ENCODE results near the gene SNTA1. TPM values are rescaled to one million over a fixed set of nuclear protein-coding genes. Genes with fewer than 3 reads are reported as not detected.

Gene SNTA1
- total and polyA plus RNA-seq, 9 of the 15 experiments (the other 6 are each of a cell fraction or from before 2014, with no cell fraction given): 1.2 to 40.8 (median 20.3) TPM

DNA sequence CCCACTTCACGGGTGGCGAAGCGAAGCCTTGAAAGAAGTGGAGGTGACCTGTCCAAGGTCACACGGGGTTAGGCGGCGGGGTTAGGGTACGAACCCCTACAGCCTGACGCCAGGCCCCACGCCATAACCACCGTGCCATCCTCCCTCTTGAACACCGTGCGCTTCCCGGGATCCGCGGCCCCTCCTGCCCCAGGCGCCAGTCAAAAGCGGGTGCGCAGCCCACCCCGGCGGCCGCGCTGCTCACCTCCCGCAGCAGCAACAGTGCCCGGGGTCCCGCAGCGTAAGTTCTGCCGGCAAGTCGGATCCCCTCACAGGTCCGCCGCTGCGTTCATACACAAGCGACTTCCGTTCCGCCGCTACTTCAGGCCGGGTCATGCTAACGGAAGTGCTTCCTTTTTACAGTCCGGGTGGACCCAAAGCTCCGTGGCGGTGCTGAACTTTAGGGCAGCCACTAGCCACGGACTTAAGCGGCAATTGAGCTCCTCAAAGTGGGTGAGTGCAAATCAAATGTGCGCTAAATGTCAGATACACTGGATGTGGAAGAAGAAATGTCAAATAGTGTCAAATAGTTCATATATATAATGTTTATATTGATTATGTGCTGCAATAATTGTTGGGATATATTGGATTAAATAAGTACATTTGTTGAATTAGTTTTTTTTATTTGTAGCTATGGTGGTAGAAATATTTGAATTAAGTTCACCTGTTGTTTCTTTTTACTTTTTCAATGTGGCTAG lies 42.2 kb downstream of the SNTA1 start, which contains the start of gene CDK5RAP1 (continued):
- no peak for TF ChIP-seq ATF4 (CRISPR knock-in tag; IDR thresholded peaks at IDR 0.05)
- 0 out of 2 replicates have a peak, but pooled peaks have one; percentile 63 for TF ChIP-seq HLTF (IDR thresholded peaks at IDR 0.05)
- TF ChIP-seq MCM3 (IDR thresholded peaks at IDR 0.05): no peak
- TF ChIP-seq, protein P1, sequence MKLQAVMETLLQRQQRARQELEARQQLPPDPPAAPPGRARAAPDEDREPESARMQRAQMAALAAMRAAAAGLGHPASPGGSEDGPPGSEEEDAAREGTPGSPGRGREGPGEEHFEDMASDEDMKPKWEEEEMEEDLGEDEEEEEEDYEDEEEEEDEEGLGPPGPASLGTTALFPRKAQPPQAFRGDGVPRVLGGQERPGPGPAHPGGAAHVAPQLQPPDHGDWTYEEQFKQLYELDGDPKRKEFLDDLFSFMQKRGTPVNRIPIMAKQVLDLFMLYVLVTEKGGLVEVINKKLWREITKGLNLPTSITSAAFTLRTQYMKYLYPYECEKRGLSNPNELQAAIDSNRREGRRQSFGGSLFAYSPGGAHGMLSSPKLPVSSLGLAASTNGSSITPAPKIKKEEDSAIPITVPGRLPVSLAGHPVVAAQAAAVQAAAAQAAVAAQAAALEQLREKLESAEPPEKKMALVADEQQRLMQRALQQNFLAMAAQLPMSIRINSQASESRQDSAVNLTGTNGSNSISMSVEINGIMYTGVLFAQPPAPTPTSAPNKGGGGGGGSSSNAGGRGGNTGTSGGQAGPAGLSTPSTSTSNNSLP (IDR thresholded peaks at IDR 0.05; ENCODE audit: borderline replicate concordance, low read depth, low read length): no peak
- TF ChIP-seq ETS2 (tag; IDR thresholded peaks at IDR 0.05; ENCODE audit: borderline replicate concordance, poor library complexity, severe bottlenecking): no peak
- TF ChIP-seq ZNF695 (CRISPR knock-in tag; IDR thresholded peaks at IDR 0.05): no peak
- no peak for TF ChIP-seq POLR2AphosphoS2 (IDR thresholded peaks at IDR 0.05; ENCODE audit: low read length)
- no peak; the same call in 1 of the 2 replicates for TF ChIP-seq ZKSCAN8 (CRISPR knock-in tag; IDR thresholded peaks at IDR 0.05)
- no peak for TF ChIP-seq MAFG (tag; conservative IDR thresholded peaks at IDR 0.05)
- TF ChIP-seq POLR2G (IDR thresholded peaks at IDR 0.05; ENCODE audit: low read depth, low read length): peak; percentile 88
- TF ChIP-seq ZNF282 (CRISPR knock-in tag; IDR thresholded peaks at IDR 0.05): no peak
- TF ChIP-seq ZBTB11 (CRISPR knock-in tag; IDR thresholded peaks at IDR 0.05): peak; percentile 98 to 100 (median 100)
- no peak for TF ChIP-seq XRCC3 (IDR thresholded peaks at IDR 0.05)
- TF ChIP-seq THRAP3 (IDR thresholded peaks at IDR 0.05; ENCODE audit: borderline replicate concordance): peak; percentile 67; the same call in 1 of the 2 replicates
- peak; percentile 50; the same call in 1 of the 2 replicates for TF ChIP-seq SMARCA5 (IDR thresholded peaks at IDR 0.05)
- TF ChIP-seq HCFC1 (IDR thresholded peaks at IDR 0.05; ENCODE audit: low read depth, low read length): peak; percentile 89
- TF ChIP-seq HDAC3 (IDR thresholded peaks at IDR 0.05; ENCODE audit: borderline replicate concordance, partially characterized antibody): peak; percentile 55
- no peak for TF ChIP-seq MED1 (CRISPR knock-in tag; IDR thresholded peaks at IDR 0.05; ENCODE audit: borderline replicate concordance)
- TF ChIP-seq HMG20A (CRISPR knock-in tag; conservative IDR thresholded peaks at IDR 0.05): no peak
- TF ChIP-seq NFIC (IDR thresholded peaks at IDR 0.05): peak; percentile 68
- TF ChIP-seq ZNF184 (CRISPR knock-in tag; IDR thresholded peaks at IDR 0.05): no peak
- no peak for TF ChIP-seq SRSF3 (IDR thresholded peaks at IDR 0.05; ENCODE audit: insufficient read depth, low read length)
- TF ChIP-seq ZNF41 (CRISPR knock-in tag; conservative IDR thresholded peaks at IDR 0.05): no peak
- TF ChIP-seq ZNF197 (CRISPR knock-in tag; IDR thresholded peaks at IDR 0.05; ENCODE audit: low read depth): no peak
